ENCODE data around the gene RABEPK. TPM values are rescaled to one million over a fixed set of nuclear protein-coding genes. Genes with fewer than 3 reads are reported as not detected.
A peak's percentile ranks its signal among the peaks of the same experiment; 100 is the strongest.
"Not testable (repeated sequence)": the region's sequence is repeated elsewhere in the genome, so short reads cannot be mapped to it uniquely, and the experiment has no call there.

RABEPK gene, protein sequence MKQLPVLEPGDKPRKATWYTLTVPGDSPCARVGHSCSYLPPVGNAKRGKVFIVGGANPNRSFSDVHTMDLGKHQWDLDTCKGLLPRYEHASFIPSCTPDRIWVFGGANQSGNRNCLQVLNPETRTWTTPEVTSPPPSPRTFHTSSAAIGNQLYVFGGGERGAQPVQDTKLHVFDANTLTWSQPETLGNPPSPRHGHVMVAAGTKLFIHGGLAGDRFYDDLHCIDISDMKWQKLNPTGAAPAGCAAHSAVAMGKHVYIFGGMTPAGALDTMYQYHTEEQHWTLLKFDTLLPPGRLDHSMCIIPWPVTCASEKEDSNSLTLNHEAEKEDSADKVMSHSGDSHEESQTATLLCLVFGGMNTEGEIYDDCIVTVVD
- 7.0 TPM for total RNA-seq
- long read RNA-seq, transcript RABEPK-204 (9 exons, 1,466 nt) = major isoform, 5 of 15 reads
- long read RNA-seq, partial matches to known transcripts = 2 of 15 reads
- long read RNA-seq, other reads (novel, unspliced or antisense) = 5 of 15 reads

DNA sequence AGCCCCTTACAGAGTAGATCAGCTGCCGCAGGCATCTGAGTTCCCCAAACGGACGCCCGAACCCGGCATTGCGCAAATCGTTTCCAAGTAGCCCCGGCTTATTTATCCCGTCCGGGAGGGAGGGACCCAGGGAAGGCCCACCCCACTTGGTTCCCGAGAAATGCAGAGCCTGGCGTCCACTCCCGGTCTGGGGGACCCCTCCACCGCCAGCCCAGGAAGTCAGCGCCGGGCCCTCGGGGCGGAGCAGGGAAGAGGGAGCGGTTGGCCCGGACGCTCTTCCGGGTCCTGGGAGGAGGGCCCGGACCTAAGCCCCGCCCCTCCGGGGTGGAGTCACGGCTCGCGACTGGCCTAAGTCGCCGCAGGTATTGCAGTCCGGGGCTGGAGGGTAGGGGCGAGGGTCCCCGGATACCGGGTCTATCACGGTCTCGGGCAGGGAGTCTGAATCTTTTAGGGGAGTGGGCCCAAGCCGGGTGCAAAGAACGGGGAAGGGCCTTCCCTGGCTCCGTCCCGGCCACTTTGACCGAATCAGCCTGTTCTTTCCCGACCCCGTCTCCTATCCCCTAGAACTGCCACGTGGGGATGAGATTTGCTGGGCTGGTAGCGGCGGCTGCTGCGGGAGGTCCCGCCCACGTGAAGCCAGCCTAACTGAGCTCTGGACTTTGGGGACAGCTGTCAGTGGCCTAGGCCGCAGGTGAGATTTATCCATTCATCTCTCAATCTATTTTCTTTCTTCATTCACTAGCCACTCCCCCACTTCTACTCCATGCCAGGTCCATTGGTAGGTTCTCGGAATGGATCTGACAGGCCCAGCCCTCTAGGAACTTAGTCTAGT is at the start of gene RABEPK:
Gene RABEPK (plus strand): TSS at position 327 of the 832 bp plus-strand sequence. CDS start 2,472 bp downstream, outside the sequence.
- intact Hi-C loops (cut with DNase I) = no loop called here
- DNase-seq (peak; percentile 95), ATAC-seq (ENCODE audit: poor library complexity) (peak; percentile 100)

DNA sequence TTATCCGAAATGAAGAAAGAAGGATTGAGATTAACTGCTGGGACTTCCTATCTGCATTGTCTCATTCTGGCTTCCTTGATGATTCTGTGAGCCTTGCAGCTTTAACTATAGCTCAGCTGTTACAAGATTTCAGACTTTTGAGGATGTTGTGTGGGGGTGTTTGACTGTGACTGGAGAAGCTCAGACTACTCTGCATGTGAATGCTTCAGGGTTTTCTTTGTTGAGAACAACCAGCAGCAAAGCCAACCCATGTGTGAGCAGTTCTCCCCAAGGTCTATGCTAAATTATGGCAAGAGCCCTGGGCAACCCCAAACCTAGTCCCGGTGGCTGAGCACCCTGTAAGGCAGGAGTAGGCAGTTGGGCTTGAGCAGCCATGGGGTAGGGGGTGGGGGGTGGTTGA is 48.6 kb upstream of the RABEPK start:
- intact Hi-C loops (cut with DNase I) = no loop called here
- no peak for DNase-seq
- no peak for ATAC-seq (ENCODE audit: poor library complexity)

- peak; percentile 69 for ATAC-seq (ENCODE audit: poor library complexity)
- intact Hi-C loops (cut with DNase I) = no loop called here
- no peak for DNase-seq
Observed at GRCh38 chr9:125153712-125154367, 46.5 kb upstream of the RABEPK start.

DNA sequence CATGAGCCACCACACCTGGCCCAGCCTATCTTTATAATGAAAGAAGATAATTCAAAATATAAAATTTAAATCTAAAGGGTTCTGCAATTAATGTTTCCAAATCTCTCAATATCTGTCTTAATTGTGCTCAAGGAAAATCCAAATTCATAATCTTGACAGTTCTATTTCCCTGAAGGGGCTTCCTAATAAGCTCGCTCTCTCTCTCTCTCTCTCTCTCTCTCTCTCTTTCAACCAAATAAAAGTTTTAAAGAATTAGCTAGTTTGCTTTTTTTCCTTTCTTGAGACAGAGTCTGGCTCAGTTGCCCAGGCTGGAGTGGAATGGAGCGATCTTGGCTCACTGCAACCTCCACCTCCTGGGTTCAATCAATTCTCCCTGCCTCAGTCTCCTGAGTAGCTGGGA is 43.8 kb upstream of the RABEPK start:
- DNase-seq (no peak), ATAC-seq (ENCODE audit: poor library complexity) (no peak)
- intact Hi-C loops (cut with DNase I) = no loop called here

GRCh38 chr9:125160750-125161149 is 39.6 kb upstream of the RABEPK start:
- ATAC-seq (ENCODE audit: poor library complexity) (no peak), DNase-seq (no peak)
- intact Hi-C loops (cut with DNase I) = no loop called here

DNA sequence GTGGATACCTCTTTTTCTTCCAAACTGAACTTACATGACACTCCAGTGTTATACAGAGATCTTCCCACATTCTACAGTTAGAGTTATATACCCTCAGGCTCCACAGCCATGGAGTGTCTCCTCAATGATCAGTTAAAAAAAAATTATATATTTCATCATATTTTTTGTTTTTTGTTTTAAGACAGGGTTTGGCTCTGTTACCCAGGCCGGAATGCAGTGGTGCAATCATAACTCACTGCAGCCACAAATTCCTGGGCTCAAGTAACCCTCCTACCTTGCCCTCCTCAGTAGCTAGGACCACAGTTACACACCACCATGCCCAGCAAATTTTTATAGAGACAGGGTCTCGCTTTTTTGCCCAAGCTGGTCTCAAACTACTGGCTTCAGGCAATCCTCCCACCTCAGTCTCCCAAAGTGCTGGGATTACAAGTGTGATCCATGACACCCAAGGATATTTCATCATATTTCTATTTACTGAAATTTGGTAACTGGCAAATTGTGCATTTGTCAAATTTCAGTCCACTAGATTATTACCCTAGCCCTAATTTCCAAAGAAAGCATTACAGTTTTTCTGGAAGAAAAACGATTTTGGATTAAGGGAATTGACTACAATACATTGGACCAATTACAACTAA is 38.9 kb upstream of the RABEPK start:
- intact Hi-C loops (cut with DNase I) = no loop called here
- ATAC-seq (ENCODE audit: poor library complexity) (peak; percentile 59), DNase-seq (no peak)

- ATAC-seq (ENCODE audit: poor library complexity); intact Hi-C loops (cut with DNase I); DNase-seq: not testable (repeated sequence)
Observed at GRCh38 chr9:125162891-125163290, 37.5 kb upstream of the RABEPK start.

- intact Hi-C loops (cut with DNase I) = no loop called here
- ATAC-seq (ENCODE audit: poor library complexity) (no peak), DNase-seq (no peak)
Observed at GRCh38 chr9:125166762-125167161, 33.6 kb upstream of the RABEPK start.

DNA sequence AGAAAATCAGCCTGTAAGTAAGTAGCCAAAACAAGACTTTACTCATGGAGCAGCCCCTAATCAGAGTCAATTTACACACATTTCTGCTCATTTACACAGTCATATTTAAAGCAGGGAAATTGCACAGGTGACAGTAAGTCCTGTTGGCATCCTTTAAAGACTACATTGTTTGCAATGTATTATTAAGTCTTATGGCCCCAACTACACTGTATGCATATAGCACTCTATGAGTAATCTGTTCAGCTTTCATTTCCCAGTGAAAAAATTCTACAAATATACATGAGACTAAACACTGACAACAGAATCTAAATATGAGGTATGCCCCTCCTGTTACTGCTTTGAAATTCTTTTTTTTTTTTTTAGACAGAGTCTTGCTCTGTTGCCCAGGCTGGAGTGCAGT is 30.4 kb upstream of the RABEPK start:
- DNase-seq (no peak), ATAC-seq (ENCODE audit: poor library complexity) (no peak)
- intact Hi-C loops (cut with DNase I) = no loop called here

- ATAC-seq (ENCODE audit: poor library complexity) (peak; percentile 40), DNase-seq (no peak)
- intact Hi-C loops (cut with DNase I) = no loop called here
Observed at GRCh38 chr9:125172031-125172755, 28.1 kb upstream of the RABEPK start.

DNA sequence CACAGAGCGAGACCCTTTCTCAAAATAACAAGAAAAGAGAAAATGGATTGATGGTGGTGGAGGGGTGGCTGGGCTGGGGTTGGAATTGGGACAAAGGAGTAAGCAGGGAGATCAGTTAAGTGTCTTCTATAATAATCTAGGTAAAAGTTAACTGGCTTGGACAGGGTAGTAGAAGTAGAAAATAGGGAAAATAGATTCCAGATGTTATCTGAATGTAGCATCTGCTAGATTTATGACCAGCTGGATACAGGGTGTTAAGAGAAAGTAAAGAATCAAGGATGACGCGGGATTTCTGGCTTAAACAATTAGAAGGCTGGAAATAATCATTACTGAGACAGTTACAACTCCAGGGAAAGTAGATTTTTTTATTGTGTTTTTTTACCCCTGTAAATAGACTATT is 23.7 kb upstream of the RABEPK start:
- no peak for ATAC-seq (ENCODE audit: poor library complexity)
- intact Hi-C loops (cut with DNase I) = no loop called here

DNA sequence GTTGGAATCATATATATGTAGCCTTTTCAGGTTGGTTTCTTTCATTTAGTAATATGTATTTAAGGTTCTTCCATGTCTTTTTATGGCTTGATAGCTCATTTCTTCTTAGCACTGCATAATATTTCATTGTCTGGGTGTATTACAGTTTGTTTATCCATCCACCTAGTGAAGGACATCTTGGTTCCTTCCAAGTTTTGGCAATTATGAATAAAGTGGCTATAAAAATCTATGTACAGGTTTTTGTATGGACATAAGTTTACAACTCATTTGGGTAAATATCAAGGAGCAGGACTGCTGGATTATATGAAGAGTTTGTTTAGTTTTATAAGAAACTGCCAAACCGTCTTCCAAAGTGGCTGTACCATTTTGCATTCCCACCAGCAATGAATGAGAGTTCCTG is 22.5 kb upstream of the RABEPK start:
- ATAC-seq (ENCODE audit: poor library complexity) (no peak), DNase-seq (no peak)
- intact Hi-C loops (cut with DNase I) = no loop called here

More for the DNA sequence above, 23.7 kb upstream of the RABEPK start:
- DNase-seq = no peak

- ATAC-seq (ENCODE audit: poor library complexity); intact Hi-C loops (cut with DNase I); DNase-seq: not testable (repeated sequence)
Observed at GRCh38 chr9:125179776-125180175, 20.6 kb upstream of the RABEPK start.

GRCh38 chr9:125180876-125181275 is 19.5 kb upstream of the RABEPK start:
- DNase-seq (no peak), ATAC-seq (ENCODE audit: poor library complexity) (peak; percentile 14)
- intact Hi-C loops (cut with DNase I) = no loop called here

DNA sequence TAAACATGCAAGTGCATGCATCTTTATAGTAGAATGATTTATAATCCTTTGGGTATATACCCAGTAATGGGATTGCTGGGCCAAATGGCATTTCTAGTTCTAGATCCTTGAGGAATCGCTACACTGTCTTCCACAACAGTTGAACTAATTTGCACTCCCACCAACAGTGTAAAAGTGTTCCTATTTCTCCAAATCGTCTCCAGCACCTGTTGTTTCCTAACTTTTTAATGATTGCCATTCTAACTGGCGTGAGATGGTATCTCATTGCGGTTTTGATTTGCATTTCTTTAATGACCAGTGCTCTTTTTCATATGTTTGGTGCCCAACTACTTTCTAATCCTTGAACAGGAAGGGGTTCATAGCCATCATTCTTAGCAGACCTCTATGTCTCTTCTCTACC is 18.6 kb upstream of the RABEPK start:
- intact Hi-C loops (cut with DNase I); DNase-seq; ATAC-seq (ENCODE audit: poor library complexity): not testable (repeated sequence)

- DNase-seq = no peak
- ATAC-seq (ENCODE audit: poor library complexity) = no peak
- intact Hi-C loops (cut with DNase I) = no loop called here
Observed at GRCh38 chr9:125183054-125183453, 17.3 kb upstream of the RABEPK start.

- ATAC-seq (ENCODE audit: poor library complexity) = no peak
- no peak for DNase-seq
- intact Hi-C loops (cut with DNase I) = no loop called here
Observed at GRCh38 chr9:125183561-125183960, 16.8 kb upstream of the RABEPK start.

DNA sequence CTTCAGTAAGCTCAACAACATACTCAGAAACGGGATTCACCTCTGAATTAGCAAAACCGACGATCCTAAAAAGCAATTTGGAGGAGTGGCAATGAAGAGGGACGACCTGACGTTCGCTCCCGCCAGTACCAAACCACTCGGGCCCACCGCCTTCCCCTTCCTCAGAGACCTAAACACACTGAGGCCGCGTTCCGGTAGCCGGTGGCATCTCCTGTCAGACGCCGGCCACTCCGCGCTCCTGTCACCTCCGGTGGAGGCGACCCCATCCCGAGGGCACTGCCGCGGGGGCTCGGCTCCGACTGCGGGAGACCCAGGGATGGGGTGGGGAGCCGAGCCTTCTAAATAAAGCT is 11.4 kb upstream of the RABEPK start:
- intact Hi-C loops (cut with DNase I) = no loop called here
- ATAC-seq (ENCODE audit: poor library complexity) (peak; percentile 9), DNase-seq (peak; percentile 50)

Measured in Right ventricle myocardium superior (tissue), 1 donor.